Panc1 (cell line): Measurements from ENCODE around the gene ZNF418.

Source experiments
- CTCF ChIP-seq: fragments of 450-650 bp; IDR thresholded peaks from 2 replicates; pipeline ENCODE4 v1.5.1; 2017; ENCODE audit warnings: mild to moderate bottlenecking
- SIN3A ChIP-seq: IDR thresholded peaks from 2 replicates; pipeline ENCODE4 v1.6.1; 2012; ENCODE audit warnings: low read depth, mild to moderate bottlenecking, low read length, moderate library complexity, borderline replicate concordance; ENCODE audit not compliant: insufficient read depth

GRCh38 chr19:57888107-57888559 lies 47.1 kb downstream of the ZNF418 start:
- no peak for TF ChIP-seq CTCF
- no peak for TF ChIP-seq SIN3A
